Vagina (tissue), 2 donors: ENCODE results near the gene PARD6B. TPM values are rescaled to one million over a fixed set of nuclear protein-coding genes. Genes with fewer than 3 reads are reported as not detected.

ENCODE experiments used
- DNase-seq, 2 donors: peaks; one replicate each; pipeline ENCODE4 v3.0.0-alpha.2; 2017; ENCODE audit errors: extremely low spot score in 2 of 2
- H3K27ac ChIP-seq: fragments of 200-600 bp; sonication (generic); one replicate; pipeline ENCODE4 v1.5.1; 2019
- H3K27me3 ChIP-seq: fragments of 200-600 bp; sonication (generic); one replicate; pipeline ENCODE4 v1.5.1; 2019
- H3K36me3 ChIP-seq, 2 donors: fragments of 200-600 bp; sonication (generic); one replicate each; pipeline ENCODE4 v1.5.1; 2017 to 2019
- H3K4me1 ChIP-seq: fragments of 200-600 bp; sonication (generic); one replicate; pipeline ENCODE4 v1.5.1; 2019
- H3K4me3 ChIP-seq, 2 donors: fragments of 200-600 bp; sonication (generic); 1 replicate in 1 of 2; 2 replicates in 1 of 2; pipeline ENCODE4 v1.5.1; 2016 to 2019
- H3K9me3 ChIP-seq: fragments of 200-600 bp; sonication (generic); one replicate; pipeline ENCODE4 v1.5.1; 2019
- POLR2A ChIP-seq, 2 donors: fragments of 450-650 bp; IDR thresholded peaks; one replicate each; pipeline ENCODE4 v1.6.1; 2017; ENCODE audit warnings: antibody characterized with exemption in 2 of 2, mild to moderate bottlenecking in 2 of 2, moderate library complexity in 2 of 2
- POLR2AphosphoS5 ChIP-seq, 2 donors: sonication (generic); formaldehyde crosslinking; IDR thresholded peaks; one replicate each; pipeline ENCODE4 v1.9.0; 2017; ENCODE audit warnings: antibody characterized with exemption in 2 of 2, mild to moderate bottlenecking in 2 of 2, low read depth in 1 of 2; ENCODE audit not compliant: insufficient read depth in 1 of 2
- intact Hi-C: fragments of 100-400 bp; cut with DNase I; formaldehyde crosslinking; loops from one replicate; pipeline ENCODE4 v1.15.1; 2023
- total RNA-seq: library from RNA; depleted of rRNA; stranded (reverse); fragments of >200 nt; gene quantifications from one replicate; pipeline ENCODE4 v1.2.3, GENCODE V29; 2016
- TF ChIP-seq, protein P1 (sequence below), 3 experiments: fragments of 450-650 bp in 2 of 3; fragments of 200-600 bp in 1 of 3; sonication (generic) in 1 of 3; IDR thresholded peaks; one replicate each; pipeline ENCODE4 v1.5.1; 2017 to 2019; ENCODE audit warnings: antibody characterized with exemption in 3 of 3, mild to moderate bottlenecking in 2 of 3, moderate library complexity in 2 of 3

PARD6B gene
- total RNA-seq, 1 donor from 2014 or later, result 4.7 TPM

DNA sequence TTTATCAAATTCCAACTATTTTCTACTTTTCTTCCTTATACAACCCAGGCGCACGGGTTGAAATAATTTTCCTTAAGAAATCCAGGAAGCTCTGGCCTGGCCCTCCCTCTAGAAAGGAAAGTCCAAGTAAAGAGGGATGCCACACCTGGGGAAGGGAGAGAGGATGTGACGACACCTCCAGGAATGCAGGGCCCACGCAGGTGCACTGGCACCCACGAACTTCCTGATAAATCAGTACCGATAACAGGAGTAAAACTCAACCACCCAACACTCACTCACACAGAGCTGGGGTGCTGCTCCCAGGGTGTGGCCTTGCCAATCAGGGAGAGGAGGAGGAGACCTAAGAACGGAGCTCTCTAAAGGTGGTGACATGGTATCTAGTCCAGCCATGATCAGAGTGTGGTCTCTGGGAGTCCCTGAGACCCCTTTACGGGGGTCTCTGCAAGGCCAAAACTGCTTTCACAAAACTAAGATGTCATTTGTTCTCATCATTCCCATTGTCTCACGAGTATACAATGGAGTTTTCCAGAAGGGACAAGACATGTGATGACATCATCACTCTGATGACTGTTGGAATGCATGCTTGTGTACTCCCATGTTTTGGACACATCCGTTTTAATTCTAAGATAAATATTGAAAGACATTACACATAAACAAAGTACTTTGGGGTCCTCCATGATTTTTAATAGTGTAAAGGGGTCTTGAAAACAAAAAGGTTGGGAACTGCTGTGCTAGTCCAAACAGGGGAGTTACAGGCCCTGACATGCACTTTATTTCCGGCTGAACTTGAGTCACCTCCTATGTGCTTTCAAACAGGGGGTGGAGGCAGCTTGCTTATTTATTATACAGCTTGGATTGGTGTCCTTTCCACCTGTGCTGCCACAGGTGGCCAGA is 2.2 kb upstream of the PARD6B start:
- Histone ChIP-seq H3K4me1 (peaks cover 57% of the 10 kb centered on the region), H3K36me3 (no peaks in the 10 kb centered on the region), H3K4me3 (no peak overlapping the region), H3K9me3 (no peaks in the 10 kb centered on the region), H3K27ac (peak overlapping the region; percentile 79), H3K27me3 (no peaks in the 10 kb centered on the region)
- DNase-seq, result peak in 1 of 2 donors; percentile 84
- TF ChIP-seq, protein P1, sequence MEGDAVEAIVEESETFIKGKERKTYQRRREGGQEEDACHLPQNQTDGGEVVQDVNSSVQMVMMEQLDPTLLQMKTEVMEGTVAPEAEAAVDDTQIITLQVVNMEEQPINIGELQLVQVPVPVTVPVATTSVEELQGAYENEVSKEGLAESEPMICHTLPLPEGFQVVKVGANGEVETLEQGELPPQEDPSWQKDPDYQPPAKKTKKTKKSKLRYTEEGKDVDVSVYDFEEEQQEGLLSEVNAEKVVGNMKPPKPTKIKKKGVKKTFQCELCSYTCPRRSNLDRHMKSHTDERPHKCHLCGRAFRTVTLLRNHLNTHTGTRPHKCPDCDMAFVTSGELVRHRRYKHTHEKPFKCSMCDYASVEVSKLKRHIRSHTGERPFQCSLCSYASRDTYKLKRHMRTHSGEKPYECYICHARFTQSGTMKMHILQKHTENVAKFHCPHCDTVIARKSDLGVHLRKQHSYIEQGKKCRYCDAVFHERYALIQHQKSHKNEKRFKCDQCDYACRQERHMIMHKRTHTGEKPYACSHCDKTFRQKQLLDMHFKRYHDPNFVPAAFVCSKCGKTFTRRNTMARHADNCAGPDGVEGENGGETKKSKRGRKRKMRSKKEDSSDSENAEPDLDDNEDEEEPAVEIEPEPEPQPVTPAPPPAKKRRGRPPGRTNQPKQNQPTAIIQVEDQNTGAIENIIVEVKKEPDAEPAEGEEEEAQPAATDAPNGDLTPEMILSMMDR (IDR thresholded peaks at IDR 0.05), result no peak
- TF ChIP-seq POLR2A (IDR thresholded peaks at IDR 0.05) (no peak), POLR2AphosphoS5 (IDR thresholded peaks at IDR 0.05; ENCODE audit: insufficient read depth in 1 of 2, low read depth in 1 of 2) (no peak)
- intact Hi-C loops, result no loop called here

DNA sequence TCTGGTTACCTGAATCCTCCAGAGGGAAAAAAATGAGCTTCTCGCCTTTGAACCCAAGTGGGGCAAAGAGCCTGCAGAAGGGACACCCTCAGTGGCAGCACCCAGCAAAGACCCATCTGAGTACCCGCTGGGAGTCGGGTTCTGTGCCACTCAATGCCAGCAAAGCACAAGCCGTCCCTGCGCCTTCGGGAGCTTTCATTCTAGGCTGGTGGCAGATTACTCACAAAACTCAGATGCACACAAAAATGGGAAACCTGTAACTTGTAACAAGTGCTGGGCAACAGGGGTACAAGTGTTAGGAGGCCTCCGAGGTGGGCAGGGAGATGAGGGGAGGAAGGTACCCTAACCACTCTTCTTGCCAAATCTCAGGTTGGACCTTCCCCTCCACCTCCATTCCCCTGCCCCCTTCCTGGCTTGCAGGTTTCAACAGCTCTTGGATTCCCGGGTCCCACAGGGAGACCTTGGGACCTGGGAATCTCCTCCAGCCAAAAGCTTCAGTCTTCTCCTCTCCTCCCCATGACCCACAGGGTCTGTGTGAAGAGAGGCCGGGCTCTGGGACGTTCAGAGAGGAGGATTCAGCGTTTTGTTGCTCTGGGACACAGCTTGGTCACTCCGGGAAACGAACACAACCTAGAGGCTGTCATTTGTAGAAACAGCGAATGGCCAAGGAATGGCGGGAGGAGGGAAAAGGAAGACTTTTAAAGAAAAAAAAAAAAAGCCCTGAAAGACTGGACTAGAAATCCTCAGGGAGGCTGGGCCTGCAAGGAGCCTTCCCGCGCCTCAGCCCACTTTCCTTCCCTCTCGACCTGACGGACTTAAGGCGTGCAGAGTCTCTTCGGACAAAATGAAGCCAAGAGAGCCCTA is 1.2 kb upstream of the PARD6B start:
- peak in 1 of 2 donors; percentile 88 for DNase-seq
- intact Hi-C loops, result no loop called here
- H3K27ac ChIP-seq, result peak overlapping the region; percentile 79

DNA sequence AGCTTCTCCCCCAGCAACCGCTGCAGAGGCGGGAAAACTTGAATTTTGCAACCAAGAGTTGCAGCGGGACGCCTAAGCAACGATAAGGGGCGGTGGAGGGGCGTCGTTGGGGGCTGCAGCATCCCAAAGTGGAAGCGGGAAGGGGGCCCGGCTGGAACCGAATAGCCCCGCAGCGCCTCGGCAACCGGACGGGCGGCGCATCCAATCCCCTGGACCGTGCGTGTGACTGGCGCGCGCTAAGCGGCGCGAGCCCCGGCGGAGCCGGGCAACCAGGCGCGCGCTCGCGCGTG is 670 bp upstream of the PARD6B start:
- intact Hi-C loops, result no loop called here
- peaks cover 43% of the 10 kb centered on the region for H3K4me1 ChIP-seq
- TF ChIP-seq, protein P1 (IDR thresholded peaks at IDR 0.05), result no peak
- TF ChIP-seq POLR2AphosphoS5 (IDR thresholded peaks at IDR 0.05; ENCODE audit: insufficient read depth in 1 of 2, low read depth in 1 of 2), result peak in 1 of 2 donors; percentile 62

More for the DNA sequence above, 1.2 kb upstream of the PARD6B start:
- Histone ChIP-seq H3K4me3 (peak overlapping the region; percentile 88 to 92), H3K4me1 (peaks cover 49% of the 10 kb centered on the region), H3K27me3 (no peaks in the 10 kb centered on the region), H3K36me3 (no peaks in the 10 kb centered on the region), H3K9me3 (no peaks in the 10 kb centered on the region)
- TF ChIP-seq POLR2AphosphoS5 (IDR thresholded peaks at IDR 0.05; ENCODE audit: insufficient read depth in 1 of 2, low read depth in 1 of 2) (no peak), POLR2A (IDR thresholded peaks at IDR 0.05) (no peak)
- TF ChIP-seq, protein P1 (IDR thresholded peaks at IDR 0.05), result no peak

DNA sequence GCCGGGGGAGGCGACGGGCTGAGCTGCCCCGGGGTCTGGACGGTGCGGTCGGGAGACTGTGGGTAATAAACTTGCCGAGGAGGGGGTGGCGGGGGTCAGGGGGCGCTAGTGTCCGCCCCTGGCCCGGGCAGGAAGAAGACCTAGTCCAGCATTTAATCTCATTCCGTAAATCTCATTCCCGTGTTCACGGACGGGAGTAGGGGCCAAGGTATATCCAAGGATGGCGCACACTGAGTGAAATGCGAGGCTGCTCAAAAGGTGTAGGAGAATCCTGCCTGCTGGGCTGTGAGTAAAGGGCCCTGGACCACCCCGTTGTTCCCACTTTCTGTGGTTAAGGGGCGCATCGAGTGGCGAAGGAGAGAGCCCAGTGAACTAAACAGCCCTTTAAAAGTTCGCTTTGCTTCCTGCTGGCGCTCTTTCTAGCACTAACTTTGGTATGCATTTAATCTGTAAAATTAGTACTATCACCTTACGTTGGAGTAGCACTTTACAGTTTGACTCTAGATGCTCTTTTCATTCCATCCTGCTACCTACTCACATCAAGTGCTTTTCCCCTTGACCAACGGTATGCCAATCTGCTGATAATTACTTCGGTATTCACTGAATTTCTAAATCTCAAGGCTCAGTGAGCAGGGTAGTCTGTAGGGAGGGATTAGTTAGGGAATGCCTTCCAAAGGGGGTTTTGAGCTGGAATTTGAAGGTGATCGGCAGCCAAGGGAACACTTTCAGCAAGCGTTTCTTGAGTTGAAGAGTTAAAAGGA is 730 bp downstream of the PARD6B start:
- no peaks in the 10 kb centered on the region for H3K9me3 ChIP-seq
- TF ChIP-seq POLR2AphosphoS5 (IDR thresholded peaks at IDR 0.05; ENCODE audit: insufficient read depth in 1 of 2, low read depth in 1 of 2), result no peak
- no peak for TF ChIP-seq POLR2A (IDR thresholded peaks at IDR 0.05)
- TF ChIP-seq, protein P1 (IDR thresholded peaks at IDR 0.05), result no peak
- H3K27ac ChIP-seq, result peak overlapping the region; percentile 79
- H3K36me3 ChIP-seq, result no peaks in the 10 kb centered on the region
- peaks cover 32% of the 10 kb centered on the region for H3K4me1 ChIP-seq
- intact Hi-C loops, result no loop called here
- H3K27me3 ChIP-seq, result no peaks in the 10 kb centered on the region
- H3K4me3 ChIP-seq, result peak overlapping the region; percentile 88 to 92
- peak in 1 of 2 donors; percentile 82 for DNase-seq

More for the DNA sequence above, 670 bp upstream of the PARD6B start:
- H3K4me3 ChIP-seq, result peak overlapping the region; percentile 88 to 92
- no peaks in the 10 kb centered on the region for H3K27me3 ChIP-seq
- peak overlapping the region; percentile 79 for H3K27ac ChIP-seq
- no peak for DNase-seq
- H3K36me3 ChIP-seq, result no peaks in the 10 kb centered on the region
- H3K9me3 ChIP-seq, result no peaks in the 10 kb centered on the region
